ENCODE results near the gene P2RX3.
A peak's percentile ranks its signal among the peaks of the same experiment; 100 is the strongest.

The P2RX3 gene

DNA sequence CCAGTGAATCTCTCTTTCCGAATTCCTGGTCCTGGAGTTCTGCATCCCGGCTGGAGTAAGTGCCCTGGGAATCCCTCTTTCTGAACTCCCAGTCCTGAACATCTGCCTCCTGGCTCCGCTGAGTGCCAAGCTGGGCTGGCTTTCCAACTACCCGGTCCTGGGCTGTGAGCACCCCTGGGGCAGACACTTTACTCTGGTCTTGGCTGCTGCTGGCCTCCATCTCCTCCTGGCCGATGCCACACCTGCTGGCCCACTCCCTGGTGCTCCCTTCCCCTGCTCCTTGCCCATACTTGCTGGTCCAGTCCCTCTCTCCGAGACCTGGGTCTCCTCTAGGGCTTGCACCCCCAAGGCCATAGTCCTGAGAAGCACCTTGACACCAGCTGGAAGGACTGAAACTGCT, 28.1 kb upstream of the P2RX3 start:
- no peak for DNase-seq (ENCODE audit: low read depth in 2 of 2)

DNA sequence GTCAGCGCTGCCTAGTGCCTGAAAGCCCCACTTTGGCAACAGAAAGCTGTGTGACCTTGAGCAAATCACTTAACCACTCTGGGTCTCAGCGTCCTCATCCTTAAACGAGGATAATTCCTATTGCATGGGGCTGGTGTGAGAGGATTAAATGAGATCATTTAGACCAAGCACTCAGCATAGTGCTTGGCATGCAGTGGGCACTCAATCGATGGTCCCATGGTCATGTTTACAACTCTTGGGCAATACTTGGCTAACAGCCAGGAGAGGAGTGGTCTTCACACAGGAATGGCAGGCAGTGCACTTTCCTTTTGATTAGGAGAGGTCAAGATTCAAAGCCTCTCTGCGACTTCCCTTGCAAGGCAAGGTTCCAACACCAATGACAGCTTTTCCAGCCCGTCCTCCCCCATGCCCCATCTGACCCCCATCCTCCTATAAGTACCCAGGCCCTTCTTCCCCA, 27.5 kb upstream of the P2RX3 start:
- no peak for DNase-seq (ENCODE audit: low read depth in 2 of 2)

DNA sequence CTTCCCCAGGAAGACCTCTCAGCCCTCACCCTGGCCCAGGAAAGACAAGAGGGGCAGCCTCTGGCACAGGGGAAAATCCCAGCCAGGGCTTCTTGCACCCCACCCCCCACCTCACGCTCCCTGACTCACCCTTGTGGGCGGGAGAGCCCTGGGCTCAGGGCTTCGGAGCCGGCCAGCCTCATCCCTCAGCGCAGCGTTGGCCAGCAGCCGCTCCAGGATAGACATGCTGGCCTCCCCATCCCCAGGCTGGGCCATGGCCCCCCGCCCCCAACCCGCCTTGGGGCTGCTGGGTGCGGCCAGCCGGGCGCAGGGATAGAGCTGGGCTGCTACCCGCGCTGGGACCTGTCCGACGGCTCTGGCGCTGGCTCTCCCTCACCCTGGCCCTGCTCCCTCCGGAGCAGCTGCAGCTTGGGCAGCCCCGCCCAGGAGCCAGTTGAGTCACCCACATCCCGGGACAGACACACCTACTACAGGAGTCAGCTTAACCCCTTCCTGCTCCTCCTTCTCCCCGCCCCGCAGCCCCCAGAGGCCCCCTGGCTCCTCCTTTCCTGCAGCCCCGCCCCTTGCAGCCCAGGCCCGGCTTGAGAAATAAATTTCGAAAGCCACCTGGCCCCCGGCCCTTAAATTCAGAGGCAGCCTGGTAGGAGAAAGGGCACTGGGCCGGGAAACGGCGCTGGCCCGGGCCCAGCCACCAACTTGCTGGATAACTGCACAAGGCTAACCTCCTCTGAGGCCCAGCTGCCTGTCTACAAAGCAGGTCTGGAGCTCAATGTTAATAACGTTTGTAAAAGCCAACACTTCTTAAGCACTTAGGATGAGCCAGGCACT, 26.8 kb upstream of the P2RX3 start:
- peak; percentile 36 to 79 for DNase-seq (ENCODE audit: low read depth in 2 of 2)

DNA sequence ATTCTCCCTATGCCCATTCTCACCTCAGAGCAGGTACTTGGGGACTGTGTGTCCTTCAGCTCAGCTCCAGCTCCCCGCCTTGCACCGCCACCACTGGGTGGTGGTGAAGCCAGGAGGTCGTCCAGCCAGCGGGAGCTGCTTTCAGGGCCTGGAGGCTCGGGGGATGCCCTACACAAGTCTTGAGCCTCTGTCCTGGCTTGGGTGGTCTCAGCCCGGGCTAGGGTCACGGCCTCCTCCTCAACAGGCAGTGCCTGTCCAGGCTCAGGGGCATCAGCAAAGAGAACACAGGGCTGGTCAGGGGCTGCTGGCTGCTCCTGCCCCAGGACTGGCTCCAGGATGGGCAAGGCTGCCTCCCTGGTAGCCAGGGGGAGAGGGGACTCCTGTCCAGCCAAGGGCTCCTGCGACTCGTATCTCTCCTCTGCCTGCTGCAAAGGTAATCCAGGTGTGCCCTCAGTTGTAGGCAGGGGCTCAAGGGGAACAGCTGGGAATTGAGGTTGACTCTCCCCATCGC, 25.6 kb upstream of the P2RX3 start:
- DNase-seq (ENCODE audit: low read depth in 2 of 2): no peak

DNA sequence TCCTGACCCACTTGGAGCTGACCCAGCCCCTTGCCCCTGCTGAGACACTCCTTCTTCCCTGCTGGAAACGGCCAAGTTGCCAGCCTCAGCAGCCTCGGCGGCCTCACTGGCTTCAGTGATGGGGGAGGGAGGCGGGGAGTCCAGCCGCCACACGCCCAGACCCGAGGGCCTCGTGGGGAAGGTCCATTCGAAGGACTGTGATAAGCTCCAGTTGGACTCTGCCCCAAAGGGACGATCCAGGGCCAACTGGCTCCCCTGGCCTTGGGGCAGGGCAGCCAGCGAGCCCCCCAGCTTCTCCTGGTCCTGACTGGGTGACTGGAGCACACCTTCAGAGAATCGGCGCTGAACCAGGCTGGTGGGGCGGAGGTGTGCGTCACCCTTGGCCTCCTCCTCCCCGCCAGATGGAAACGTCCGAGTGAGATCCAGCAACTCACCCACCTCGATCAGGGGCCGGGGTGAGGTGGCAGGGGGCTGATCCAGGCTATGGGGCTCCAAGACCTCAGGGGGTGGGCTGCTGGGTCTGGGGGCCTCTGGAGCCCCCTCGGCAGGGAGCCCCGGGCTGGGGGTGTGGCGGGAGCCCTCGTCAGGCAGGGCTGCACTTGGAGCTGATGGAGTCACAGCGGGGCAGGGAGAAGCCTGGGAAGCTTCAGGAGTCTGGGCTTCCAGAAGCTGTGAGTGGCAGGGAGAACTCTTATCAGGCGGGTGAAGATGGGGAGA, 24.9 kb upstream of the P2RX3 start:
- no peak for DNase-seq (ENCODE audit: low read depth in 2 of 2)

DNA sequence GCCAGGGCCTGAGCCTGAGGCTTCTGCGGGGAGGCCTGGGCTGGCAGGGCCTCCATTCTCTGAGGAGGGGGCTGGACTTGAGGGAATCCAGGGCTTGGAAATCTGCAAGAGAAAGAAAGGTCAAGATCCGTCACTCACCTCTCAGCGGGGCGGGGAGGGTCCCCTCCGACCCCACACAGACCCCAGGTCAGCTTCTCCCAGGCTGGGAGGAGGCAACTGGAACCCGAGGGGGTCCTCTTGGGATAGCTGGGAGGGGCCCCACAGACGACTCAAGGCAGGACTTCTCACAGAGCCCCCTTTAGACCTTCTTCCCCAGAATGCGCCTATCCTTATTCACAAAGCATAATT, 24.4 kb upstream of the P2RX3 start:
- DNase-seq (ENCODE audit: low read depth in 2 of 2): no peak

DNA sequence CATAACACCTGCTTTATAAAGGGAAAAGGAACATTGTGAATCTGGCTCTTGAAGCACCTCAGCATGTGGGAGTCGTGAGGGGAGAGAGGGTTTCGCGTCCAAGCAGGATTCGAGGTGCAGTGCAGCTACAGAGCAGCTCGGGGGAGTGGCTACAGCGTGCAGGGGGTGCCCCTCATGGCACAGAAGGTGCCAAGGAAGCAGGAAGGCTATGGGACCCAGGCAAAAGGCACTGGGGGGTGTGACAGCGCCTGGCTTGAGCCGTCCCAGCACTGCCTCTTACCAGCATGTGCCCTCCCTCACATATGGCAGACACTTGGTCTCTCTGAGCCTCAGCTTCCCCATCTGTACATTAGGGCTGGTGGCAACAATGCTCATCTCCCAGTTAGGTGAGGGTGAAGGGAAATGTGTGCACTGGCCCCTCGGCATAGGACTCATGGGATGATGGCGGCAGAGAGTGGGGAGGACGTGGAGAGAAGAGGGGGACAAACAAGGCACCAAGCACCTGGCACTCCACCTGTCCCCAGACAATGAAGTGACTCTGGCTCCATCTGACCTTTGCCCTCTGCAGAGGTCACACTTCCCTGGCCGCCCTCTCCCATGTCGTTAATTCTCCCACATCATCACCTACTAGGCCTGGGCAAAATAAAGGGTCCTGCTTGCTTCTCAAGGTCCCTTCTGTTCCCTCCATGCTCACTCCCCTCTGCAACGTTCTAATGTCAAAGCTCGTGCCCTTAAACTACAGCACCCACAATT, 23.8 kb upstream of the P2RX3 start:
- DNase-seq (ENCODE audit: low read depth in 2 of 2): no peak

DNA sequence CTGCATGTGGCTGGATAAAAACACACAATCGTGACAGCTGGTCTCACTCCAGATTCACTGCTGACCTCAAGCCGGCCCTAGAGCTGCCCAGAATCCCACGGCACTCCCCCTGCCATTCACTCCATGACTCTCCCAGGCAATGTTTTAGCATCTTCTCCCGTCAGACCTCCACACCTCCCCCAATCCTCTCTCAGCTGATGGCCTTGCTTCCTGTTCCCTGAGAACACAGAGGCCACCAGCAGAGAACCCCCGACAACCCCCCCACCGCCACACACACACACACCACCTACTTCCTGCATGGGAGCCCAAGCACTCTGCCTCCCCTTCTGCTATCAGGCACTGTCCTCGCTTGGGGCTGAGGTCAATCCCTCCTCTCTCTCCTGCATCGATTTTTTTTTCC, 22.7 kb upstream of the P2RX3 start:
- no peak for DNase-seq (ENCODE audit: low read depth in 2 of 2)

DNA sequence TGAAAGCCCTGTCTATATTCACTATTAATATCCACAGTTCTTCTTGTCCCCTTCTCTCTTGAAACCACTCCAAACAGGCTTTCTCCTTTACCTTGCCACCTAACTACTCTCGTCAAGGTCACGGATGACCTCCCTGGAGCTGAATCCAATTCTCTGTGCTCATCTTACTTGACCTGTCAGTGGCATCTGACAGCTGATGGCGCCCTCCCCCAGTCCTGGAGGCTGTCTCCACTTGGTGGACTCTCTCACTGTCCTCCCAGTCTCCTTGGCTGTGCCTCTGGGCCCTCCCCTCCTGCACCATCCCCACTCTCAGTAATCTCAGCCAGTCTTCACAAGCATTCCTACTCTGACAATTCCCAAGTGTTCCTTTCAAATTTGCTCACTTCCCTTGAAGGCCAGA, 22.1 kb upstream of the P2RX3 start:
- no peak for DNase-seq (ENCODE audit: low read depth in 2 of 2)

DNA sequence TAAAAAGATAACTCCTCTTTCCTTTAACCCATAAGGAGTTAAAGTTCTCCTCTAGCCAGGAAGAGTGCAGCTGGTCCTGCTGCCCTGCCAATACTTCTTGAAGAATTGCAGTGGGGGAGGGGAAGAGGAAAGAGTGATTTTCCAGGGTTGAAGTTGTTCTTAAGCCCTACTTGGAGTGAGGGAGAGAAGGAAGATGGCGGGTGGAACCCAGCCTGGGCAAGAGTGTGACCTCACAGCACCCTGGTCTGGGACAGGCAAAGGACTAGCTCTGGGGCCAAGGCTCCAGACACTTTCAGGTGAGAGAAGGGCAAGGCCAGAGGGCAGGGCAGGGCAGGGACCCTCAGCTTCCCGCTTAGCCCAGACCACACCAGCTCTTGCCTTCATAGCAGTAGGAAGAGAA, 20.0 kb upstream of the P2RX3 start:
- no peak for DNase-seq (ENCODE audit: low read depth in 2 of 2)

DNA sequence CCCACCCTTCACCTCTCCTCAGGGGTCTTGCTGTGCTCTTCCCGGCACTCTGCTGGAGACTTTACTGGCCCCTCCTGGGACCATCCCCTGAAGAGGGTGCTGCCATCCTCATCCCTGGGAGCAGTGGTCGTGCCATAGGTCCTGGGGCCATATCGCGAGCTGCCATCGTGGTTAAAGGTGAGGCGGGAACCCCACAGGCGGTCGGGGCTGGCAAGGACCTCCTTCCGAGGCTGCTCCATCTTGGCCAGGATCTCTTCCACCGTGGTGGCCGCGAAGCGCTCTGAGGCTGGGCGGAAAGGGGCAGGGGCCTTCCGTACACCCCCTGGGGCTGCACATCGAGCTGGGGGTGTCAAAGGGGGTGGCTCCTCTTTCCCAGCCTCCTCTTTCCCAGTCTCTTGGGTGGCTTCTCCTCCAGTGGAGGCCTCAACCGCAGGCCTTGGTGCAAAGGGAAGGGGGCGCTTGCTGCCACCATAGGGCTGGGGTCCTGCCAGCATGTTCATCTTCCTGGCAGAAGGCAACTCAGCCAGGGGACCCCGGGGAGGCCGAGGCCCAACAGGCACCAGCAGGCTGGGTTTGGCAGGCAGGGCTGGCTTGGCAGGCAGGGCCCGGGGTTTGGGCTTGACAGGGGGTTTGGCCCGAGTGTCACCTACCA, 18.0 kb upstream of the P2RX3 start:
- DNase-seq (ENCODE audit: low read depth in 2 of 2): no peak

DNA sequence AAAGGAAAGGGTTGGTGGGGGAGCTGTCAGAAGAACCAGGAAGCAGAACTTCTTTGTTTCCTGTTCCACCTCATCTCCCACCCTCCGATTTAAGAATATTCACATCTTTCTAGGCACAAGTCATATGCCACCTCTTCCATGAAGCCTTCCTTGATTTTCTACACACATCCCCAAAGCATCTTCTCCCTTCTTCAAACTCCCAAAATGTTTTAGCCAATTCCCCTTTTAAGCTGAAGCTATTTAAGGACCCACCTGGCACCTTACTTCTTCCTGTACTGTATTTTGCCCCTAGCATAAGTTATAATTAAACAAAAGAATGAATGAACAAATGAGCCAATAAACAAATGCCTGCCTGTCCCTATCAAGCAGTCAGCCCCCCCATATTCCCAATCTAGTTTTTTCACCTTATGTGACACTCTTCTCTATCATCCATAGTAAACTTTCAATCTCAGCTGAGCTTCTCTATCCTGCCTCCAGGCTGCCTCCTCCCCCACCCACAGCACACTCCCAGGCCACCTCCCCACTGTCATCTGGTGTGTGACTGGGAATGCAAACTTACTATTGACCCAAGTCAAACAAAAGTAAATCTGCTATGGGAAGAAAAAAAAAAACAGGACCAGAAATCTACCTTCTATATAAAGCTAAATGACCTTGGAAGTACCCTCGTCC, 17.3 kb upstream of the P2RX3 start:
- DNase-seq (ENCODE audit: low read depth in 2 of 2): no peak

DNA sequence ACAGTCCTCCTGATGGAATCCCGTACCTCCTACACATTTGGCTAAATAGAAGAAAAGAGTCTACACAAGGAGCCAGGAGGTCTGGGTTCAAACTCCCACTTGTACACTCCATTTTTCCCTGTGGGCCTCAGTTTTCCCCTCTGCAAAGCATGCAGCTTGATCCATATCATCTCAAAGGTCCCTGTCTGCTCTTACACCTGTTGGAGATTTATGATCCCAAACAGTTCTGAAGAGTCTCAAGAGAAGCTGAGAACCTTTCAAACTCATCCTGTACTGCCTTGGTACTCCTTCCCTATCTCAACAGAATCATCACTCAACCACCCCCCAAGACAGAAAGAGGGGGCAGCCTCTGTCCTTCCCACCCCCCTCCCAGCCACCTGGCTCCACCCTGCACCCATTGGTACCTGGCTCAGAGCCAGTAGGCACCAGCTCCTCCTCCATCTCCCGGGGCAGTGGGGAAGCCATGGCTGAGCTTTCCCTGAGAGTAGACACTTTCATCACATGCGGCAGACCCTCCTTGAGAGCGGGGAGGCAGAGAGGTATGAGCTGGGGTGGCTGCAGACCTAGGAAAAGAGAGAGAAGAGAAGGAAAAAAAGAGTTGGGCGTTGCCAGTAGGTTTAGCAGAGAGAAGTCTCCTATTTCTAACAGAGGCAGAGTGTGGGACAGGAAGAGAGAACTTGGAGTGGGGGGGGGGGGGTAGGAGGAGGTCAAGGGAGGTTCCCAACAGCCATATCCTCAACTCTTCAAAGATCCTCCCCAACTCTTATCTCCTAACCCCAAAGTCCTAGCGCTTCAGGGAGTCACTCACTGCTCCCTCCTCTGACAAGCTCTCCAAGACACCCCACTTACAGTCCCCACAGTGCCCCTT, 16.5 kb upstream of the P2RX3 start:
- DNase-seq (ENCODE audit: low read depth in 2 of 2): no peak

DNA sequence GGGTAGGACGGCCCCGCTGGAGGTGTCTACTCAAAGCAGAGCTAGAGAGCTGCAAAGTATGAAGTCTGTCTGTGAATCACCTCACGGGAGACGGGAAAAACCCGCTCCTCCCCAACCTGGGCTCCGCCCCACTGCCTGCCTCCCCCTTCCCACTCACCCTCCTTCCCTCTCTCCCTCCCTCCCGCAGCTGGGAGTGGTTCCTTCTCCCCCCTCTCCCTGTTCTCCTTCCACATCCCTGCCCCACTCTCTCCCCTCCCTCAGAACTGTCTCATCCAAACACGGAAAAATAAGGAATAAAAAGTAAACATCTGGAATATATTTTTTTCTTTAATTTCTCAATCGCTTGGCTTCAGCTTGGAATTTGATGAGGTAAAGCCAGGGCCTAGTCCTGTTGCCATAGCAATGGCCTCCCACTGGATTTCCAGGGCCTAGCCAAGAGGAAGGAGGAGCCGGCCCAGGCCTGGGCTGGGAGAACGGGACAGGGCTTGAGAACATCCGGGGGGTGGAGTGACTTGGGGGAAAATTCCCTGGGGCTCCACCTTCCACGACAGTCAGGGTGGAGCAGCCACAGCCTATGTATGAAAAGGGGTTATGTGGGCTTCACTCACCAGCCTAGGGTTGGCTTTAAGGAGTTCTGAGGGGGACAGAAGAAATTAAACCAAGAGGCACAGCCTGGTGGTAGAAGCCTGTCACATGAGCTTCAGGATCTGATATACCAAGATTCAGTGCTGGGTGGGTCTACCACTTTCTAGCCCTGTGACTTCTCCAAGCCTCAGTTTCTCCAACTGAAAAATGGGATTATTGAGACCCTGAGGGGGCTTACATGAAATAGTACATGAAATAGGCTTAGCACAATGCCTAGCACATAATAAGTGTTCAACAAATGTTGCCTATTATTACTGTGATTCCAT, 15.6 kb upstream of the P2RX3 start:
- DNase-seq (ENCODE audit: low read depth in 2 of 2): no peak

DNA sequence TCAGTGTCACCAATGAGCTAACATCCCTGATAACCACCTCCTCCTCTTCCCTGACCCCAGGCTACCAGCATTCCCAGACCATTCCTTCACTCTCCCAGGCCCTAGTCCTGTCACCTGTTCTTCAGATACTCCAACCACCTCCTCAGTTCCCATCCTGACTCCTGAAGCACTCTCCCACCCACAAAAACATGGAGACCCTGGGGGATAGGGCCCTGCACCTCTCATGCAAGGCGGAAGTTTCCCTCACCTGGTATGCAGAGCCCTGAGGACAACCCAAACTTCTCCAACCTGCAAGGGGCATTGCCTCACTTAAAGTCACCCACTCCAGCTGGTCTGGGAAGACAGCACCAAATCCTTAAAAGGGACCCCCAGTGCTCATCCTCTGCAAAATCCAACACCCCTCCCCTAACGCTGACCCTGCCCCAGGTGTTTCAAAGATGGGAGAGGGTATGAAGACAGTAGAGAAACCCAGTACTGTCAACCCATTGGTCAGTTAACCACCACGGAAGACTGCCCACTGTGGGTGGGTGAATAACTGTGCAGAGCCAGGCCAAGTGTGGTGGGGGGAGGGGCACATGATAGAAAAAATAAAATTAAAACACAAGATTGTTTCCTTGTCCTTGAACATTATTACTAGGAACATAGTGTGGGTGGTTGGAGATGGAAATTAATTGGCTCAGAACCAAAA, 14.8 kb upstream of the P2RX3 start:
- DNase-seq (ENCODE audit: low read depth in 2 of 2): no peak

DNA sequence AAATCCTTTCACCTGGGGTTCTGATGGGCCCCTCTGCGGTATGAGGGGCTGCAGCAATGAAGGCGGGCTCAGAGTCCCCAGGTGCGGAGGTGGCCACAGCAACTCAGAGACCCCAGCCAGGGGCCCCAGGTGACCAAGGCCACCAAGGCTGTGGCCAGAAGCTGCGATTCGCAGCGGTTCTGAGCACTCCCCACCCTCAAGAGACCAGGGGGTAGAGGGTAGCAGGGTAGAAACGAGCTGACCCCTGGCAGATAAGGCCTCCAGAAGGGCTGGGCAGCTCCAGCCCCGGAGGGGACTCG, 14.3 kb upstream of the P2RX3 start:
- no peak for DNase-seq (ENCODE audit: low read depth in 2 of 2)

DNA sequence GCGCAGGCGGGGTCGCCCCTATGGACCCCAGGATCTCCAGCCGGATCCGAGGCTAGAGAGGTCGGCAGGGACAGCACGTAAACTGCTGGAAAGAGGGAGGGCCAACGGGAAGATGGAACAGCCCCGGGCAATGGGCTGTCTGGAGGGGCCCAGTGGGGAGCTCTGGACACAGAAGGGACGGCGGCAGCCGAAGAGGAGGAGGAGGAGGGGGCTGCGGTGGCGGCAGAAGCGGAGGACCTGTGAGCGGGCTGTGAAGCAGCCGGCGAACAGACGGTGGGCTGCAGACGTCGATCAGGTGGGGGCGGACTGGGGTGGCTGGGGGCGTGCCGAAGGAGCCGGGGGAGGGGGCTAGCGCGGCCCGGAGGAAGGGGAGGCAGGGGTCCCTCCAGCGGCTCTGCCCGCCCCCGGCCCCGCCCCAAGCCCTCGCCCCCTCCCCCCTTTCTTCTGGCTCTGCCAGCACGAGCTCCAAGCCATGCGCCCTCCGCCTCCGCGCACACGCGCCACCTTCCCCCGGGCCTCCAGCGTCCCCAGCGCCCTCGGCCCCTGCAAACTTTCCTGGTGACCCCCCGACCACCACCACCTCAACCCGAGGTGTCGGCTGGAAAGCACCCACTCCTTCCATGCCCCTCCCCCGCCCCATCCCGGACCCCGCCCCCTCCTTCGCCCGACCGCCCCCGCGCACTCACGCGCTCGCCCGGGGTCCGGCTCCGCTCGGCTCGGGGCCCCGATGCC, 13.8 kb upstream of the P2RX3 start:
- DNase-seq (ENCODE audit: low read depth in 2 of 2): no peak
